CD4-positive, alpha-beta T cell treated with Interleukin-6 at 100 ng/mL for 8 hours (primary cell): ENCODE data around the gene POLR1E.
A peak's percentile ranks its signal among the peaks of the same experiment; 100 is the strongest.

Experiments
- DNase-seq: peaks from one replicate; pipeline ENCODE4 v3.0.0-alpha.2; 2020; ENCODE audit warnings: mixed read lengths, low spot score

Gene POLR1E, protein sequence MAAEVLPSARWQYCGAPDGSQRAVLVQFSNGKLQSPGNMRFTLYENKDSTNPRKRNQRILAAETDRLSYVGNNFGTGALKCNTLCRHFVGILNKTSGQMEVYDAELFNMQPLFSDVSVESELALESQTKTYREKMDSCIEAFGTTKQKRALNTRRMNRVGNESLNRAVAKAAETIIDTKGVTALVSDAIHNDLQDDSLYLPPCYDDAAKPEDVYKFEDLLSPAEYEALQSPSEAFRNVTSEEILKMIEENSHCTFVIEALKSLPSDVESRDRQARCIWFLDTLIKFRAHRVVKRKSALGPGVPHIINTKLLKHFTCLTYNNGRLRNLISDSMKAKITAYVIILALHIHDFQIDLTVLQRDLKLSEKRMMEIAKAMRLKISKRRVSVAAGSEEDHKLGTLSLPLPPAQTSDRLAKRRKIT

DNA sequence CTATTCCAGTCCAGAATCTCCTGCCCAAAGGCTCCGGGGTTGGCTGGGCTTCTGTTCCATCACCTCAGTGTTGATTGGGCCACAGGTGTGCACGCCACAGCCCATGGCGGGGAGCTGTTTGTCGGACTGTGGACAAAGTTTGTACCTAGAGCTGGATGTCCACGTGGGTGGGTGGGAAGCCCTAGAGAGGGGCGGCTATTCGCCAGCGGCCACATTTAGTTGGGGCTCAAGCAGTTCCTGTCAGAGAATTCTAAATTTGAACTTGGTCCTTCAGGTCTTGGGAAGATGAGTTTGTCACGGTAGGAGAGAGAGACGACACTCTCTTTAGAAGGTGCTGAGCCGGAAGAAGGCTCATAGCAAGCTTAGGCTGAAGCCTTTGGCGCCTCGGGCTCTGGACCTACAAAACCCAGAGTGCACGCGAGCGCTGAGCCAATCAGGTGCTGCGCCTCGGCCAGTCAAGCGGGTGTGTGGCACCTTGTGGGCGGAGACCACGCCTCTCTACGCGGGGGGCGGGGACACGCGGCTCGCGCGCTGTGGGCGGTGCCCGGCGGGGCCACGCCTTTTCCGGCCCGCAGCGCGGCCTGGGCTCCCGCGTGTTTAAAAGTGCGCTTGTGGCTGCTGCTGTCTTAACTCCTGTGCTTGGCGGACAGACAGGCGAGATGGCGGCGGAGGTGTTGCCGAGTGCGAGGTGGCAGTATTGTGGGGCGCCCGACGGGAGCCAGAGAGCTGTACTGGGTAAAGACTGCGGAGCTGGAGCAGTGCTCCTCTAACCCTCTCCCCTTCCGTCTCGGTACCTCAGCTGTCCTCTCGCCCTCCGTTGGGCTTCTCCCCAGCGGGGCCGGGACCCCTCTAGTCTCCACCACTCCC lies at the start of gene POLR1E:
Gene POLR1E (plus strand): TSS at position 560 of the 867 bp plus-strand sequence. CDS start 100 bp downstream, at position 660.
- peak; percentile 96 for DNase-seq

DNA sequence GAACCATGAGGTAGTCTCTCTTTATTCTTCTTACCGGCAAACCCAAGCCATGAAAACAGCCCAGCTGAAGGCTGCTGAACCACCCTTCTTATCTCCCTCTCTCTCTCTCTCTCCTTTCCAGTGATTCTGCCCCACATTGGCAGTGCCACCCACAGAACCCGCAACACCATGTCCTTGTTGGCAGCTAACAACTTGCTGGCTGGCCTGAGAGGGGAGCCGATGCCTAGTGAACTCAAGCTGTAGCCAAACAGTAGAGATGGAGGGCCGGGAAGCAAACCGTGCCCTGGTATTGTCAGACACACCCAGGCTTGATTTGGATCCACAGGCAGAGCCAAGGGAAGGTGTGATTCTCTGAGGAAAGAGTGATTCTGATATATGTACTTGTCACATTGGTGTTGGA lies 49.2 kb upstream of the POLR1E start:
- no peak for DNase-seq

DNA sequence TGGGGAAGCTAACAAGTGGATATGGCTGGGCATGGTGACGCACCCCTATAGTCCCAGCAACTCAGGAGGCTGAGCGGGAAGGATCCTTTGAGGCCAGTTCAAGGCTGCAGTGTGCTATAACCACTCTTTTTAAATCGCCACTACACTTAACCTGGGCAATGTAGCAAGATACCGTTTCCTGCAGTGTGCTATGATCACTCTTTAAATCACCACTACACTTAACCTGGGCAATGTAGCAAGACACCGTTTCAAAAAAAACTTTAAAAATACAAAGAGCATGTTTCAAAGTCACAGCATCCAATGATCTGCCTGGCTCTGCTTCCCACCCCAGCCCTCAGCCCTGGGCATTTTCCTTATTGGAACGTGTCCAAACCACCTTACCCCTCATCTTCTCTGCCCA lies 48.7 kb upstream of the POLR1E start:
- DNase-seq: no peak

DNA sequence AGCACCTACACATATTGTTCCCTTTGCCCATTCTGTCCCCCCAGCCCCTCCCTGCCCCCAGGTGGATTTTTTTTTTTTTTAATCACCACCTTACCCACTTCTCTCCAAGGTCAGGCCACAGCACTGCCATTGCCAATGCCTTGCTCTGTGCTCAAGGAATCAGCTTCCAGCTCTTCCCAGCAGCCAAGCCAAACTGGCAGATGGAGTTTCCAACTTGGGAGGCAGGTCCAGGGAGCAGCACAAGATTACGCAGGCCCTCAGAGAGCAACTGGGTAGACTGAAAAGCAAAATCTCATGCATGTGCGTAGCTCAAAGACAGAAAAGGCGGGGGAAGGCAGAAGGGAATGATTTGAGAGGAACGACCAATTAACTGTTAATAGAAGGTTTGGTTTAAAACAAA lies 48.1 kb upstream of the POLR1E start:
- no peak for DNase-seq

DNA sequence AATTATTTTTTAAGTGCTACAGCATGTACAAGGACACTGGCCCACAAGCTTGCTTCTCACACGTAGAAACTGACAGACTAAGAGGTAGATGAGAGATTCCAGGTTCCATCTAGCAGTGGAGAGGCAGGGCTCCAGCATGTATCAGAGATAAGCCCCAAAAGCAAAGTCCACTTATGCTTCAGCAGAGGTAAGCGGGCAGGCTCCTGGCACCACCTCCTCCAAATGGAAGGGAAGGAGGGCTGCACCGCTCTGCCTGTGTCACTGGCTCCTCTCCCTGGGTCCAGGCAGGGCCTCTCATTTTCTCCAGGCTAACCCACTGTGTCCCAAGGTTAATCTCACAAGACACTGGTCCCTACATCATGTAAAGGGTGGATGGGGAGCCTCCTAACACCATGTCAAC lies 47.4 kb upstream of the POLR1E start:
- no peak for DNase-seq

DNA sequence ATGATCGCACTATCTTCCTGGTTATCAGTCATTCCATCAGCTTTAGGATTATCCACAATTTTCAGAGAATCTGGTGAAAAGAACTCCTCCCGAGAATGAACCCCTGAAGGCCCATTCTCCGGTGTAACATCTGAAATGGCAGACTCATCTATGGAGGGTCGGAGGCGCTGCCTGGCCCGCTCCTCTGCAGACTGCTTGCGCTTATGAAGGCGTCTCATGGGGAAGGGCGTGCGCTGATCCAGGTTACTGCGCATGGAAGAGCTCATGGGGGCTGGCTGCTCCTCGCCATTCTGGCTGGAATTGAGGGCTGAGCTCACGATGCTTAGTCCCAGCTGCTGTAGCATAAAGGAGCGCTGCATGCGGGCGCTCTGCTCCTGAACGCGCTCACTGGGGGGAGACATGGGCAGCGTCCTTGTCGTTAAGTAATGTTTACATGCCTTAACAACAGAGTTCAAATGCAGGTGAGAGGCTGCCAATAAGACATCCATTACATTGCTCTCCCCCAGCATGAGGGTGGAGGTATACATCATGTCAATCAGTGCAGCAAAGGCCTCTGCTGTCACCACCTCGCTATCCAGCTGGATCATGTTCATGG lies 43.9 kb upstream of the POLR1E start:
- DNase-seq: no peak

DNA sequence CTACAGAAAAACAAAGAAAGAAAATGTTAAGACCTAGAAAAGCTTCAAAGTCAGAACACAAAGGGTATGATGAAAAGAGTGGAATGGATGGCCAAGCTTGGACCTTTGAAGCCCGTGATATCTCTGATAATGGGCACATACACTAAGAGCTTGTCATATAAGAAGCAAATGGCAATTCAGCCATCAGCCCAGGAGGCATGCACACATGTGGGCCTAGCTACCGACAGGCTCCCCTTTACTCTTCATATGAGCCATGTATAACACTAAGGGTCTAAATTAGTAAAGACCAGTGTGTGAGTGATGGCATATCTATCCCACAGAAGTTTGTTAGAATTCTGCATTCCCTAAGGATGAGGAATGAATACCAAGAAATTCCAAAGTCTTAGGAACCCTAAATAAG lies 43.2 kb upstream of the POLR1E start:
- DNase-seq: no peak

DNA sequence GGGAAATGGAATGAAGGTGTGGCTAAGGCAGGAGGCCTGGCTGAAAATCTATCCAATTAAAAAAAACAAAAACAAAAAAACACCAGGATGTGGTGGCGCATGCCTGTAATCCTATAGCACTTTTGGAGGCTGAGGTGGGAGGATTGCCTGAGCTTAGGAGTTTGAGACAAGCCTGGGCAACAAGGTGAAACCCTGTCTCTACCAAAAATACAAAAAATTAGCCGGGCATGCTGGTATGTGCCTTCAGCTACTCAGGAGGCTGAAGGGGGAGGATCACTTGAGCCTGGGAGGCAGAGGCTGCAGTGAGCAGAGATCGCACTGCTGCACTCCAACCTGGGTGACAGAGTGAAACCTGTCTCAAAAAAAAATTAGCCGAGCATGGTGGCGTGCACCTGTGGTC lies 42.2 kb upstream of the POLR1E start:
- no peak for DNase-seq

DNA sequence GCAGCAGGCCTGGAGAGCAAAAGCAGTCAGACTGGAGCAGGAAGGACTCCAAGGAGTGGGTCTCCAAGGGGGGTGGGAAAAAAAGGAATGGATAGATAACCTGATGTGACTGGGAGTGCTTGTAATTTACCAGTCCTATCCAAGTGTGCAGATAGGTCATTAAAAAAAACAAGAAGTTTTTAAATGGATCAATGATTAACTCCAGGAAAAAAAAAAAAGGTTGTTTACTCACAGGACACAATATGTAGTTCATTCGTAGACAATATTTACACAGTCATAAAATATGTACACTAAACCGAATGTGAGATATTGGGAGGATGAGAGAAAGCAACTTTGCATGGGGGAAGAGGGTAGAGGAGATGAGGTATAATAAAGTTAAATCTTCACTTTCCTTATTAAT lies 40.9 kb upstream of the POLR1E start:
- no peak for DNase-seq

DNA sequence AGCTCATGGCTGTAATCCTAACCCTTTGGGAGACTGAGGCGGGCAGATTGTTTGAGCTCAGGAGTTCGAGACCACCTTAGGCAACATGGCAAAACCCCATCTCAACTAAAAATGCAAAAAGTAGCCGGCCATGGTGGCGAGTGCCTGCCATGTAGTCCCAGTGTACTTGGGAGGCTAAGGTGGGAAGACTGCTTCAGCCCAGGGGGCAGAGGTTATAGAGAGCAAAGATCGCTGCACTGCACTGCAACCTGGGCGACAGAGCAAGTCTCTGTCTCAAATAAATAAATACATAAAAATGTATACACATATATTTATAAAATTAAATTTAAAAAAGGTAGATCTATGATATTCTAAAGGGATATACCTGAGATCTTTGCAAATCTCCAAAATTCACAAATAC lies 39.9 kb upstream of the POLR1E start:
- no peak for DNase-seq

DNA sequence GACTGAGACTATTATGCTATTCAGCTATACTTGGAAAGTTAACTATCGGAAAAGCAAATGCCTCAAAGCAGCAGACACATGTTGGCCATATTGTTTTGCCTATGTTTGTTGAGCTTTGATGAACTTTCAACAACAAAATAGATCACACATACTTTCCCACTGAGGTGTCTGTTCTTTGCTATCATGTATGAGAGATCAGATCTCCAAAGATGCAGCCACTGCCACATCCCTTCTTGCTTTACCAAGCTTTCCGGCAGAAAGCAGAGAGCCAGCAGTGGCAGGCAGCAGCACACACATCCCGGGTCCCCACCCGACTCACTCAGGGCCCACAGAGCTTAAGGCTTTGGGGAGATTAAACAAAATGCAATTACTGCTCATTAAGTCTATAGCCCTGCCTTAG lies 39.3 kb upstream of the POLR1E start:
- no peak for DNase-seq

DNA sequence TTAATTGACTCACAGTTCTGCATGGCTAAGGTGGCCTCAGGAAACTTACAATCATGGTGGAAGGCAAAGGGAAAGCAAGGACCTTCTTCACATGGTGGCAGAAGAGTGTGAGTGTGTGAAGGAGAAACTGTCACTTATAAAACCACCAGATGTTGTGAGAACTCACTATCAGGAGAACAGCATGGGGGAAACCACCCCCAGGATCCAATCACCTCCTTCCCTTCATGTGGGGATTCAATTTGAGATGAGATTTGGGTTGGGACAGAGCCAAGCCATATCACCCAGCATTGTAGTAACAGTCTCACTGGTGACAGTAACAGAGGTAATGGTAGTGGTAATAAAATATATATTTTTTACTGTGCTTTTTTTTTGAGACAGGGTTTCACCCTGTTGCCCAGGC lies 38.6 kb upstream of the POLR1E start:
- no peak for DNase-seq

DNA sequence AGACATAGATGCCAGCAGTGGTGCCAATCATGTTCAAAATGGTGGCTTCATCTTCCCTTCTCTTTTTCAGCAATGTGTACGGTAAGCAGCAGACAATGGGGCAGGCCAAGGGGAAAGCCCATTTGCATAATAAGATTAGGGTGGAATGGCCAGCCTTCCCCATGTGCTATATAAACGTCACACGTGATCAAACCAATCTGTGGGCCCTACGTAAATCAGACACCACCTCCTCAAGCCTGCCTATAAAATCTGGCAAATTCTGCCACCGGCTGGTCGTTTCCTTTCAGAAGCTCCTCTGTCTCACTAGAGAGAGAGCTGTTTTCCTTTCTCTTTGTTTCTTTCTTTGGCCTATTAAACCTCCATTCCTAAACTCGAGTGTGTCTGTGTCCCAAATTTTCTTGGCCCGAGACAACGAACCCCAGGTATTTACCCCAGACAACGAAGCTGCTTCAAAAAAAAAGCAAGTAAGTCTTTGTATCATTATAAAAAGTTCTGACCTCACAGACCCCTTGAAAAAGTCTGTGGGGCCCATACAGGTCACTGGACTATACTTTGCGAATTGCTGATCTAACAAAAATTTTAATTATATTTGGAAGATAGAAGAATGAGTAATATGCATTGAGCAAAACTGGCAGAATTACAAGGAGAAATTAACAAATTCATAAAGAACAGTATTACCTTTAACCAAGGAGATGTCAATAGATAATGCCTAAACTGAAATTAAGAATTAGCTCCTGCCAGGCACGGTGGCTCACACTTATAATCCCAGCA lies 35.7 kb upstream of the POLR1E start:
- DNase-seq: no peak

DNA sequence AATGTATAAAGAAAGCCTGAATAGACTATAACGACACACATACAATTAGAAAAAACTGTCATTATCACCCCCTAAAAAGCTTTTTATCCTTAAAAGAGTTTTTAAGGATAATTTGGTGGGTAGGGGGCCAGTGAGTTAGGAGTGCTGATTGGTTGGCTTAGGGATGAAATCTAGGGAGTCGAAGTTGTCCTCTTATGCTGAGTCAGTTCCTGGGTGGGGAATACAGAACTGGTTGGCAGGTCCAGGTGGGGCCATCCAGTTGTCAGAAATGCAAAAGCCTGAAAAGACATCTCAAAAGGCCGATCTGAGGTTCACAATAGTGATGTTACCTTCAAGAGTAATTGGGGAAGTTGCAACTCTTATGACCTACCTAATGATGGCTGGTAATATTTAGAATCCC lies 34.1 kb upstream of the POLR1E start:
- no peak for DNase-seq

DNA sequence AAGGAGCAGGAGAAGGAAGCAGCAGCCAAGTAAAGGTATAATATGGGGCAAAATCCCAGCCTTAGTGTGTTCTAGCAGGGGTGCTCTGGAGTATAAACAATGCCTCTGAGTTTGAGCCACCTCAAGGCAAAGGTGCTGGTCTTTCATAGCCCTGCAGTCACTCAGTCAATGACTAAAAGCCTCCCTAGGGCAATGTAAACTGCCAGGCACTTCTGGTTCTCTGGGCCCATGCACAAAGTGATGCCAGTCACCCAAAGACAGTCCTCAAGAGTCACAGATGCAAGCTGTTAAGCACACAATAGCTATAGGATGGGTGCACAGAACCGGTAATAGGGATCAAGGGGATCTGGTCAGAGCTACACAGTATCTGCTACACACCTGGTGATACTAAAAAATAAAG lies 33.1 kb upstream of the POLR1E start:
- no peak for DNase-seq

DNA sequence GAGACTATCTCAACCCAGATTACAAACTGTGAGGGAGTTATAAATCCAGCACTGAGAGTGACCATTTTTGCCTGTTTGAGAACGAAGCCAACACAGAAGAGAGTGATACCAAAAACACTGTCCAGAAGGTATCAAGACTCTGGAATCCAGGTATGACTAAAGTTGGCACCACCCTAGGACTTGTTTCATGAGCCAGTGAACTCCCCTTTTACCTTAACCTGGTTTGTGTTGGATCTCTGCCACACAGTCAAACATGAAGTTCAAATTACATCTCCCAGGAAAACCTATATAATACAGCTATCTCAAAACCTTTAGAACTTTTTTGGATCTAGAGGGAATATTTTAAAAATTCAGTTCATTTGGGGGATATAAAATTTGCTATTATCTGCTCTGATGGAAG lies 31.9 kb upstream of the POLR1E start:
- DNase-seq: no peak

DNA sequence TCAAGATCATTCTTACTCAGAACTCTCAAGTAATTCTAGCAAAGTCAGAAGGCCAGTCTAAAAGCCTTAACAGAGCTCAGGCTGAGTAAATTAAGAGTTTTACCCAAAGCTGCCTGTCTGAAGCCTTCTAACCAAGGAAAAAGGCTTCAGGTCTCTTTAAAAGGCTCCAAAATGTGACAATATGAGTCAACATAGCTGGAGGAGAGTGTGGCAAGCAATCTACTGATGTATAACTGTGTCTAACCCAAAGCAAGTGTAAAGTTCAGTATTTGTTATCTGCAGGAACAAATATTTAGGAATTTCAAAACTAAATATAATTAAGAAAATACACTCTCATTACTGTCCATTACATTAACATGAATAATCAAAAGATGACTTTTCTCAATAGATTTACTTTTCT lies 31.5 kb upstream of the POLR1E start:
- no peak for DNase-seq

DNA sequence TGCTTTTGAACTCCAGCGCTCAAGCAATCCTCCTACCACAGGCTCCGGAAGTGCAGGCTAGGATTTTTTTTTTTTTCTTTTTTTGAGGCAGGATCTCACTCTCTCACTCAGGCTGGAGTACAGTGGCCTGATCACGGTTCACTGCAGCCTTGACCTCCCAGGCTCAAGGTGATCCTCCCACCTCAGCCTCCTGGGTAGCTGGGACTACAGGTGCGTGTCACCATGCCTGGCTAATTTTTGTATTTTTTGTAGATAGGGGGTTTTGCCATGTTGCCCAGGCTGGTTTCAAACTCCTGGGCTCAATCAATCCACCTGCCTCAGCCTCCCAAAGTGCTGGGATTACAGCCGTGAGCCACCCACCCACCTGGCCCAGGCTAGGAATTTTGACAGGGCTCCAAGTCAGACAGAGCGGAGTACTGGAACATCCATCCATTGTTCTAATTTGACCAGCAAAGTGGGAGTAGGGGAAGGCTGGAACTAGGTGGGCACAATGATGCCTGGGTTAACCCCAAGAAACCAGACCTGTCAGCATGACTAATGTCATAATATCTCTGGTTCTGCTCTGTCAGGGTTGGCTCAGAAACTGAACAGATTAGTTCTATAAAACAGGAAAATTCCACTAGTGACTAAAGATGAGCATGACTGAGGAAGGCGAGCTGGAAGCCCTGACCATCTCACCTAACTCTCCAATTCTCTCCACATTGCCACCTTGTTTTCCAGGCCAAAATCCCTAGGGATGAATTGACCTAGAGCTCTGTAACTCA lies 29.7 kb upstream of the POLR1E start:
- no peak for DNase-seq

DNA sequence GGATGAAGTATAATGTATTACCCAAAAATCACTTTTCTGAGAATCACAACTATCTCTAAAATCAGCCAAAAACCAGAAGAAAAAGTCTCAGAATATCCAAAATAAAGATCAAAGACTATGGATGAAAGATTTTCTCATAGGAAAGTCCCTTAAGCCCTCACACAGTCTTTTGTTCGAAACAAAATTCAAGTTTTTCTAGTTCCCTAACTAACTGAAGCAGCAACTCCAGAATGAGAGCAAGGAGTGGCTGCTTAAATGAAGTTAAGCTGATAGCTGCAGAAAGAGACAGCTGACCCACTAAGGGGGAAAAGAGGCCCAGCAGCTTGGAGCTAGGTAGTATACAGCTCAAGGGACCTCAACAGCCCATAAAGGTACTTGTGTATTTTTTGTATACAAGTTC lies 28.9 kb upstream of the POLR1E start:
- no peak for DNase-seq

DNA sequence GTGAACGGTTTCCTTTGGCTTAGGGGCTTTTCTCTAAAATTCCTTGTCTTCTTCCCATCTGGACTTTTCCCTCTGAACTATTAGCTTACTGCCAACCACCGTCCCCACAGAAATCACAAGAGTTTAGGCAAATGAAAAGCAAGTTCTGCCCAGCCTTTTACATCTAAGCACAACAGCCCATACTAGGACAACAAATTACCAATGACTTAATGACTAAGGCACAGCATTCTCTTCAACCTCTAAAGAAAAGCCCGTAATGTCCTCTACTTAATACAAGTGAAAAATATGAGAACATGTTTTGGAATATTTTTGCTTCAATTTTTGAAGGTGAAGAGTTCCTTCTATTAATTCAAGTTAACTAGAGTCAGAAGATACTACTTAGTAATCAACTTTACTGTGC lies 21.7 kb upstream of the POLR1E start:
- DNase-seq: no peak
